ENCODE data around the gene ASXL2.

DNA sequence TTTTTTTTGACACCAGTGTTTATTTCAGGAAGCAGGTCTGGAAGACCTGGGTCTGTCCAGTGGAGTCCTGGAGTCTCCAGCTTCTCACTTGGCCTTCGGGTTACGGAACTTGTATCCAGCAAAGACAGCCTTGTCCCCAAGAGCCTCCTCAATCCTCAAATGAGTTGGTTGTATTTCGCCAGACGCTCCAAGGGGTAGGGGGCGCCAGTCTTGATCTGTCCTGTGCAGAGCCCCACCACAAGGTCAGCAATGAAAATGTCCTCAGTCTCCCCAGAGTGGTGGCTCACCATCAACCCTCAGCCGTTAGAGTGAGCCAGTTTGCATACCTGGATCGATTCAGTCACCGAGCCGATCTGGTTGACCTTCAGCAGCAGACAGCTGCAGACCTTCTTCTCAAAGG, 21.9 kb downstream of the ASXL2 start:
- no peak for TF ChIP-seq CTCF (IDR thresholded peaks at IDR 0.05 in 8 of 11, conservative IDR thresholded peaks at IDR 0.05 in 3 of 11)
- no peak for TF ChIP-seq POLR2A (IDR thresholded peaks at IDR 0.05)
- TF ChIP-seq POLR2AphosphoS5 (IDR thresholded peaks at IDR 0.05), result no peak

Data from spleen (tissue), 7 donors.